Spinal cord (tissue), 10 donors: ENCODE measurements around the gene SYNE4. TPM values are rescaled to one million over a fixed set of nuclear protein-coding genes. Genes with fewer than 3 reads are reported as not detected.
A peak's percentile ranks its signal among the peaks of the same experiment; 100 is the strongest.
"Not testable (repeated sequence)": the region's sequence is repeated elsewhere in the genome, so short reads cannot be mapped to it uniquely, and the experiment has no call there.

Source experiments
- DNase-seq, 6 donors: peaks; one replicate each; pipeline versions ENCODE4 v3.0.0 to v3.0.0-alpha.2; 2013 to 2015; ENCODE audit warnings: low spot score in 6 of 6, low read depth in 4 of 6
- H3K27ac ChIP-seq: one replicate; pipeline ENCODE4 v1.5.1; 2013; ENCODE audit warnings: low read depth, low read length, control low read depth
- H3K27me3 ChIP-seq: one replicate; pipeline ENCODE4 v1.6.1; 2013; ENCODE audit warnings: low read length; ENCODE audit not compliant: control insufficient read depth, insufficient read depth
- H3K36me3 ChIP-seq: one replicate; pipeline ENCODE4 v1.6.1; 2013; ENCODE audit warnings: low read length; ENCODE audit not compliant: control insufficient read depth, insufficient read depth
- H3K4me1 ChIP-seq: one replicate; pipeline ENCODE4 v1.6.1; 2013; ENCODE audit warnings: low read length; ENCODE audit not compliant: control insufficient read depth, insufficient read depth
- H3K4me3 ChIP-seq: one replicate; pipeline ENCODE4 v1.5.1; 2013; ENCODE audit warnings: low read depth, low read length, control low read depth
- H3K9me3 ChIP-seq: one replicate; pipeline ENCODE4 v1.6.1; 2013; ENCODE audit warnings: low read length; ENCODE audit not compliant: control insufficient read depth, insufficient read depth
- WGBS: methylation state at CpG from one replicate; pipeline ENCODE4 v1.1.5; 2013; ENCODE audit warnings: missing lambda C conversion rate; ENCODE audit not compliant: insufficient coverage; 5-methylcytosine and 5-hydroxymethylcytosine counted together
- polyA plus RNA-seq, 2 donors: library from polyadenylated mRNA; unstranded; fragments of 120-200 nt; gene quantifications; one replicate each; pipeline ENCODE4 v1.2.1, GENCODE V29; 2013; ENCODE audit not compliant: insufficient read length in 2 of 2
- total RNA-seq, 2 donors: library from RNA; depleted of rRNA in 1 of 2; stranded (reverse); fragments of 120-200 nt in 1 of 2; fragments of >200 nt in 1 of 2; gene quantifications; one replicate each; pipeline versions ENCODE4 v1.2.3 to v1.2.4, GENCODE V29; 2013 to 2014
- donor health status: healthy.

SYNE4 gene
- total and polyA plus RNA-seq, 4 donors: 0.79 to 7.1 (median 4.1) TPM

DNA sequence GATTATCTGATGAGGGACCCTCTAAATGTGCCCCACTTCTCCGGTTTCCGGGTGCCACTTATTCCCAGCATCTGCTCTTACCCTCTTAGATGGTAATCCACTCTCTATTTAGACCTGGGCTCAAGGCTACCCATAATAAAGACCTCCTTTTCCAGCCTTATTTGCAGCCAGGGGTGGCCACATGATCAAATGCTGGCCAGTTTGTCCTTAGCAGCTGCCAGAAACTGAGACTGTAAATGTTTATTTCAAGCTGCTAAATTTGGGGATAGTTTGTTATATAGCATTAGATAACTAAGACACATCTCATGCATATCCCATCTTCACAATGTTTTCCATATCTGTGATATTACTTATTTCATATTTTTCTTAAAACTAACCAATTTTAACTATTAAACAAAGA is 35.3 kb upstream of the SYNE4 start:
- Histone ChIP-seq H3K27me3 (no peaks in the 10 kb centered on the region), H3K9me3 (no peaks in the 10 kb centered on the region), H3K27ac (no peak overlapping the region), H3K4me3 (no peak overlapping the region), H3K4me1 (no peaks in the 10 kb centered on the region), H3K36me3 (peaks cover 15% of the 10 kb centered on the region)
- no peak for DNase-seq
- 88% methylated on average over 2 of the region's 2 CpGs for WGBS

DNA sequence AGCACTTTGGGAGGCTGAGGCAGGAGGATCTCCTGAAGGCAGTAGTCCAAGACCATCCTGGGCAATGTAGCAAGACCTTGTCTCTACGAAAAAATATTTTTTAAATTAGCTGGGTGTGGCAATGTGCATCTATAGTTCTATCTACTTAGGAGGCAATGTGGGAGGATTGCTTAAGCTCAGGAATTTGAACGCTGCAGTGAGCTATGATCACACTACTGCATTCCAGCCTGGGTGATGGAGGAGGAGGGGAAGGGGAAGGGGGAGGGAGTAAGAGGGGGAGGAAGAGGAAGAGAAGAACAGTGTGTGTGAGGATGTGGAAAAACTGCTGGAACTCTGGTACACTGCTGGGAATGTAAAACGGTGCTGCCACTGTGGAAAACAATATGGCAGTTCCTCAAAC is 33.2 kb upstream of the SYNE4 start:
- H3K9me3 ChIP-seq: no peaks in the 10 kb centered on the region
- DNase-seq: no peak
- no peak overlapping the region for H3K4me3 ChIP-seq
- WGBS: 29% methylated on average over 1 of the region's 3 CpGs
- H3K36me3 ChIP-seq: peaks cover 30% of the 10 kb centered on the region
- H3K4me1 ChIP-seq: no peaks in the 10 kb centered on the region
- H3K27me3 ChIP-seq: no peaks in the 10 kb centered on the region
- peak overlapping the region; percentile 36 for H3K27ac ChIP-seq

GRCh38 chr19:36041092-36041491 is 32.5 kb upstream of the SYNE4 start:
- DNase-seq, H3K9me3 ChIP-seq, H3K27me3 ChIP-seq, H3K27ac ChIP-seq, H3K4me3 ChIP-seq, H3K4me1 ChIP-seq: not testable (repeated sequence)
- 89% methylated on average over 5 of the region's 6 CpGs for WGBS
- H3K36me3 ChIP-seq: peaks cover 30% of the 10 kb centered on the region

- Histone ChIP-seq H3K4me1 (no peaks in the 10 kb centered on the region), H3K36me3 (peaks cover 33% of the 10 kb centered on the region), H3K27me3 (no peaks in the 10 kb centered on the region), H3K27ac (no peak overlapping the region), H3K9me3 (no peaks in the 10 kb centered on the region), H3K4me3 (no peak overlapping the region)
- no peak for DNase-seq
- WGBS: 100% methylated on average over 1 of the region's 6 CpGs
These were observed 31.9 kb upstream of the SYNE4 start for GRCh38 chr19:36040495-36040894.

DNA sequence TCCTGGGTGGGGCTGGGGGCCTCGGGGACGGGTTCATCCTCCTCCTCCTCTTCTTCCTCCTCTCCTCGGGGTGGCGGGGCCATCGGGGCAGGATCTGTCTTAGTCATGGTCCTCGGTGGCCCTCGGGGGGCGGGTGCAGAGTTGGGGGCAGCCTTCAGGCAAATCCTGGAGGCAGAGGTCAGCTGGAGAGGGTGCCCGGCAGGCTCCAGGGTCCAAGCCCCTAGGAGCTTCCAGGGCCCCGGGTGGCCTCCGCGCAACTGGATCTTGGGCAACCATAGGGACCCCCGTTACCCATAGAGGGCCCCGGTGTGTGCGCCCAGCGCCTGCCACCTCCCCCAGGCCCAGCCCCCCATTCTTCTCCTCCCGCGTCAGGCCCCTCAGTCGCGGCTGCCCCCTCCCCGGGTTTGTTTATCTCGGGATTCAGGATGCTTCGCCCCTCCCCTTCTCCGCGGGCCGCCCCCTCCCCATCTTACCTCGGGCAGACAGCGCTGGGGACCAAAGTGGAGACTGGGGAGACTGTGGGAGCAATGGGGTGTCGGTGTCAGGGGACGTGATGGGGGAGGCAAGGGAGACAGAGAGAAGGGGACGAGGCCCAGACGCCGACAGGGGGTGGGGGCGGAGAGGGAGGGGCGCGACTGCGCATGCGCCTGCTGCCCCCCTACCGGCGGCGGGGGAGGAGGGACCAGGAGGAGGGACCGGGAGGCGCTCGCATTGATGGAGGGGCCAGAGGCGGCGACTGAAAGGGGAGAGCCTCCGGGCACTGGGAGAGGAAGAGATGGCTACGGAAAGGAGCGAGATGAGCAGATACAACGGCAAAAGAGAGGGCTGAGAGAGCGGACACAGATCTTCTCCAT is 23.9 kb upstream of the SYNE4 start, which contains the start of gene CLIP3:
Gene CLIP3, minus strand, starts transcription at position 623 of the 854 bp plus-strand sequence. Its CDS starts 516 bp downstream, at position 107.
- peaks cover 20% of the 10 kb centered on the region for H3K4me1 ChIP-seq
- H3K27ac ChIP-seq: peak within 1 kb of the TSS; percentile 71
- H3K36me3 ChIP-seq: peaks cover 37% of the 10 kb centered on the region
- WGBS: under 1% methylated on average over 35 of the region's 51 CpGs
- no peaks in the 10 kb centered on the region for H3K9me3 ChIP-seq
- peak; percentile 74 to 96 (median 80) for DNase-seq
- H3K27me3 ChIP-seq: no peaks in the 10 kb centered on the region
- peak within 1 kb of the TSS; percentile 84 for H3K4me3 ChIP-seq

- no peak for DNase-seq
- Histone ChIP-seq H3K27me3 (no peaks in the 10 kb centered on the region), H3K4me3 (peak overlapping the region; percentile 84), H3K27ac (no peak overlapping the region), H3K4me1 (peaks cover 20% of the 10 kb centered on the region), H3K36me3 (peaks cover 42% of the 10 kb centered on the region), H3K9me3 (no peaks in the 10 kb centered on the region)
- WGBS: 89% methylated on average over 6 of the region's 6 CpGs
These were observed 22.7 kb upstream of the SYNE4 start for GRCh38 chr19:36031308-36031707.

- Histone ChIP-seq H3K4me3 (no peak overlapping the region), H3K27ac (no peak overlapping the region), H3K4me1 (peaks cover 20% of the 10 kb centered on the region), H3K27me3 (no peaks in the 10 kb centered on the region), H3K9me3 (no peaks in the 10 kb centered on the region), H3K36me3 (peaks cover 45% of the 10 kb centered on the region)
- no peak for DNase-seq
- 83% methylated on average over 4 of the region's 8 CpGs for WGBS
These were observed 21.9 kb upstream of the SYNE4 start for GRCh38 chr19:36030264-36031148.

DNA sequence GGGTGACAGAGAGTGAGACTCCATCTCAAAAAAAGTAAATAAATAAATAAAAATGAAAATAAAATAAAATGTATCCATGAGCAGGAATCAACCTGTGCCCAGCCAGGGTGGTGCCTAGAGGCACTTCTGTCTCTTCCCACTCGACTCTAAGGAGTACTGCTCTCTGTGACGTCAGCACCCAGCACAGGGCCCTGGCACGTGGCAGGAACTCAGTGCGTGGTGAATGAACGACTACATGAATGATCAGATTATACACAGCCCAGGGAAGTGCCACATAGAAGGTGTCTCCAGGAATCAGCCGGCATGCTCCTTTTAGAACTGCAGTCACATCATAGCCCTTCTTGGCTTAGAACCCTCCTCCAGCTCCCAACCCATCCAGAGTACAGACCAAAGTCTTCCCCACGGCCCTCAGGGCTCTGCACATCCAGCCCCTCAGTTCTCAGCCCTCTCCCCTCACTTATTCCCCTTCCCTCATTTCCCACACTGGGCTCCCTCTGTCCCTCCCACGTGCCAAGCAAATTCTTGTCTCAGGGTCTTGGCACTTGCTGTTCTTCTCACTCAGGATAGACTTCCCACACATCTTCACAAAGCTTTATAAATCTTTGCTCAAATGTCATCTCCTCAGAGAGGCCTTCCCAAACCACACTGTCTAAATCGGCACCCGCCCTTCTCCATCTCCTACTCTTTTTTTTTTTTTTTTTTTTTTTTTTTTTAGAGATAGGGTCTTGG is 19.9 kb upstream of the SYNE4 start:
- H3K27me3 ChIP-seq: no peaks in the 10 kb centered on the region
- DNase-seq: no peak
- H3K36me3 ChIP-seq: peaks cover 55% of the 10 kb centered on the region
- H3K9me3 ChIP-seq: no peaks in the 10 kb centered on the region
- peaks cover 17% of the 10 kb centered on the region for H3K4me1 ChIP-seq
- no peak overlapping the region for H3K27ac ChIP-seq
- no peak overlapping the region for H3K4me3 ChIP-seq
- WGBS: 76% methylated on average over 8 of the region's 10 CpGs

DNA sequence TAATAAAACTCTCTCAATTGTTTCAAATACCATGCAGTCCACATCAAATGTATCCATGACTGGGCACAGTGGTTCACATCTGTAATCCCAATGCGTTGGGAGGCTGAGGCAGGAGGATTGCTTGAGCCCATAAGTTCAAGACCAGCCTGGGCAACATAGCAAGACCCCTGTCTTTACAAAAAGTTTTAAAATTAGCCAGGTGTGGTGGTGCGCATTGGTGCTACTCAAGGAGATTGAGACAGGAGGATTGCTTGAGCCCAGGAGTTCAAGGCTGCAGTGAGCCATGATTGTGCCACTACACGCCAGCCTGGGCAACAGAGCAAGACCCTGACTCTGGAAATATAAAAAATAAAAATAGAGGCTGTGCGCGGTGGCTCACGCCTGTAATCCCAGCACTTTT is 19.1 kb upstream of the SYNE4 start:
- Histone ChIP-seq H3K36me3 (peaks cover 63% of the 10 kb centered on the region), H3K27ac (no peak overlapping the region), H3K9me3 (no peaks in the 10 kb centered on the region), H3K27me3 (no peaks in the 10 kb centered on the region), H3K4me3 (no peak overlapping the region), H3K4me1 (peaks cover 9% of the 10 kb centered on the region)
- WGBS: 96% methylated on average over 5 of the region's 6 CpGs
- DNase-seq: no peak
